T-helper 1 cell treated with Interleukin-12 subunit alpha and Interleukin-12 subunit beta and Interleukin-4 antibody, amounts not matched to agents 30 ng/mL and 1 ng/mL, for 36 hours (primary cell): ENCODE data around the gene OFD1. TPM values are rescaled to one million over a fixed set of nuclear protein-coding genes. Genes with fewer than 3 reads are reported as not detected.

Source experiments
- intact Hi-C: fragments of 100-400 bp; cut with micrococcal nuclease; formaldehyde crosslinking; loops from one replicate; pipeline ENCODE4 v1.15.1; 2024
- total RNA-seq: library from RNA; stranded (reverse); gene quantifications from 2 replicates; pipeline ENCODE4 v1.2.3, GENCODE V29; 2022

The OFD1 gene
- 24.4 and 28.2 TPM in 2 replicates for total RNA-seq

GRCh38 chrX:13734278-13735172 lies at the start of gene OFD1, which contains the start of gene TRAPPC2:
TSS of gene OFD1 (plus strand) at chrX:13734748. CDS start at chrX:13735072, 324 bp downstream.
TSS of gene TRAPPC2 (minus strand) at chrX:13734620. CDS start at chrX:13719963, 14,657 bp downstream.
- intact Hi-C loops, result loop anchor here (1.0 to 10.0 kb wide), 13 partner anchors 8 to 1976 kb away; partner anchors contain the start of genes FANCB, GEMIN8, MOSPD2 and MSL3

- intact Hi-C loops, result no loop called here
Observed at GRCh38 chrX:13685126-13685763, 49.3 kb upstream of the OFD1 start.

- intact Hi-C loops, result no loop called here
Observed at GRCh38 chrX:13687203-13687602, 47.3 kb upstream of the OFD1 start.

- intact Hi-C loops, result loop anchor here (1.0 to 2.0 kb wide), 5 partner anchors 19 to 344 kb away; partner anchors contain the start of genes OFD1, TCEANC and TRAPPC2
Observed at GRCh38 chrX:13688384-13688957, 46.1 kb upstream of the OFD1 start.

GRCh38 chrX:13688958-13689740 lies 45.4 kb upstream of the OFD1 start, which contains the start of gene RAB9A:
TSS of gene RAB9A (plus strand) at chrX:13689128. CDS start at chrX:13708747, 19,619 bp downstream.
- intact Hi-C loops, result loop anchor here (1.0 to 2.0 kb wide), 5 partner anchors 20 to 343 kb away; partner anchors contain the start of genes OFD1, TCEANC and TRAPPC2

GRCh38 chrX:13689741-13690211 lies 44.8 kb upstream of the OFD1 start:
- intact Hi-C loops, result loop anchor here (1.0 to 2.0 kb wide), 2 partner anchors 31 to 35 kb away; no protein-coding TSS in a partner anchor

- intact Hi-C loops, result loop anchor here (1.0 kb wide), 1 partner anchor 33 kb away; no protein-coding TSS in a partner anchor
Observed at GRCh38 chrX:13690836-13691235, 43.7 kb upstream of the OFD1 start.

GRCh38 chrX:13691841-13692371 lies 42.6 kb upstream of the OFD1 start:
- intact Hi-C loops, result no loop called here

- intact Hi-C loops, result no loop called here
Observed at GRCh38 chrX:13692771-13693231, 41.7 kb upstream of the OFD1 start.

GRCh38 chrX:13693341-13693961 lies 41.1 kb upstream of the OFD1 start:
- intact Hi-C loops, result no loop called here

- intact Hi-C loops, result no loop called here
Observed at GRCh38 chrX:13694359-13694758, 40.2 kb upstream of the OFD1 start.

GRCh38 chrX:13694983-13695382 lies 39.6 kb upstream of the OFD1 start:
- intact Hi-C loops, result no loop called here

- intact Hi-C loops, result no loop called here
Observed at GRCh38 chrX:13695601-13696115, 38.9 kb upstream of the OFD1 start.

GRCh38 chrX:13697455-13697854 lies 37.1 kb upstream of the OFD1 start:
- intact Hi-C loops, result no loop called here

- intact Hi-C loops, result no loop called here
Observed at GRCh38 chrX:13697976-13698375, 36.6 kb upstream of the OFD1 start.

- intact Hi-C loops, result no loop called here
Observed at GRCh38 chrX:13698432-13698831, 36.1 kb upstream of the OFD1 start.

- intact Hi-C loops, result no loop called here
Observed at GRCh38 chrX:13699183-13699826, 35.2 kb upstream of the OFD1 start.

- intact Hi-C loops, result no loop called here
Observed at GRCh38 chrX:13700380-13700779, 34.2 kb upstream of the OFD1 start.
